Measurements from ENCODE around the gene GRIK1. TPM values are rescaled to one million over a fixed set of nuclear protein-coding genes. Genes with fewer than 3 reads are reported as not detected.

Gene GRIK1
- total and polyA plus RNA-seq, 4 donors: not detected

DNA sequence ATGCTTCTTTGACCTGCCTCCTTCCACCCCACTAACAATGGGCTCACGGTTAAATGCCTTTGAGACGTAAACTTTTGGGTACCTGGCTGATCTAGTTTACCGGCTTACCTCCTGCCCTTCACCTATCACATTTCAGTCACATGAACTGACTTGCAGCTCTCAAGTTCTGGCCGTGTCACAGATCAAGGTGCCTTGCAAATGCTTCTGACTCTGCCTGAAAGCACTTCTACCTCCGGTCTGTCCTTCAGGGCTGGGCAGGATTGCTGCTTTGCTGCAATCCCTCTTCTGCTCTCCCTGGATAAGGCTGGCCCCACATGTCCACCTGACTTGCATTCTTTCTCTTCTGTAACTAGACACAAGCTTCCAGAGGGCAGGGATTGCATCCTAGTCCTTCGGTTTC lies 69.0 kb downstream of the GRIK1 start:
- intact Hi-C loops (cut with DNase I): no loop called here
- Histone ChIP-seq H3K27ac (ENCODE audit: low read depth in 1 of 2, low read length in 2 of 2) (no peak overlapping the region), H3K27me3 (ENCODE audit: control insufficient read depth in 1 of 2, insufficient read depth in 2 of 2, low read length in 1 of 2) (no peaks in the 10 kb centered on the region), H3K4me1 (ENCODE audit: control insufficient read depth in 1 of 2, insufficient read depth in 2 of 2, low read length in 2 of 2) (no peaks in the 10 kb centered on the region), H3K4me3 (ENCODE audit: low read length in 2 of 2) (no peak overlapping the region), H3K9me3 (ENCODE audit: control insufficient read depth, low read length) (no peaks in the 10 kb centered on the region), H3K36me3 (ENCODE audit: control insufficient read depth in 1 of 2, insufficient read depth in 2 of 2, low read length in 1 of 2) (no peaks in the 10 kb centered on the region)
- DNase-seq (no peak), ATAC-seq (ENCODE audit: low FRiP score) (no peak)
- 85 to 87% methylated on average over 6 of the region's 6 CpGs for WGBS, 2 donors

DNA sequence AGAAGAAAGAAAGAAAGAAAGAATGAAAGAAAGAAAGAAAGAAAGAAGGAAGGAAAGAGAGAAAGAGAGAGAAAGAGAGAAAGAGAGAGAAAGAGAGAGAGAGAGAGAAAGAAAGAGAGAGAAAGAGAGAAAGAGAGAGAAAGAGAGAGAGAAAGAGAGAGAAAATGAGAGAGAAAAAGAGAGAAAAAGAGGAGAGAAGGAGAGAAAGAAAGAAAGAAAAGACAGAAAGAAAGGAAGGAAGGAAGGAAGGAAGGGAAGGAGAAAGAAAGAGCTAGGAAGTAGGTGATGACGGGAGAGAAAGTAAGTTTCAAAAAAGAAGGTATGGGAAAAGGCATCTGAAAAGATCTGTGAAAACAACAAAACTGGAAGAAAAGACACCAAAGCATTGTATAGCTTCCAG lies 72.0 kb downstream of the GRIK1 start:
- intact Hi-C loops (cut with DNase I): no loop called here
- Histone ChIP-seq H3K9me3 (ENCODE audit: control insufficient read depth, low read length) (no peaks in the 10 kb centered on the region), H3K36me3 (ENCODE audit: control insufficient read depth in 1 of 2, insufficient read depth in 2 of 2, low read length in 1 of 2) (no peaks in the 10 kb centered on the region), H3K27me3 (ENCODE audit: control insufficient read depth in 1 of 2, insufficient read depth in 2 of 2, low read length in 1 of 2) (no peaks in the 10 kb centered on the region), H3K27ac (ENCODE audit: low read depth in 1 of 2, low read length in 2 of 2) (no peak overlapping the region), H3K4me3 (ENCODE audit: low read length in 2 of 2) (no peak overlapping the region), H3K4me1 (ENCODE audit: control insufficient read depth in 1 of 2, insufficient read depth in 2 of 2, low read length in 2 of 2) (no peaks in the 10 kb centered on the region)
- 93 to 94% methylated on average over 1 of the region's 1 CpG for WGBS, 2 donors
- ATAC-seq (ENCODE audit: low FRiP score): no peak
- DNase-seq: no peak

DNA sequence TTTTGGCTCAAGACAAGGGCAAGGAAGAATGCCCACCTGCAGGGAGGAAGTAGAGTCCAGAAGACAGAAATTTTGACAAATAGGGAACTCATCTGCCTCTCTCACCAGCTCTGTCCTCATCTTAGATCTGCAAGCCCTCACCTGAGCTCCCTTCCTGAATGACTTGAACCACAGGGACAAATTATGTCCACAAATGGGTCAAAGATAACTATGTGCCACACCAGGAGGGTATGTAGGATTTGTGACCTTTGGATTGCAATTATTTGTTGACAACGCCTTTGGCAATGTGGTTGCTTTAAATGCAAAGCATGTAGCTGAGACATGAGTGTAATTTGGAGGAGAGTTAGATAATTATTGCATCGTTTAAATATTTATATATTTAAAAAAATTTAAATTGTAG lies 79.5 kb downstream of the GRIK1 start:
- no peak for ATAC-seq (ENCODE audit: low FRiP score)
- 83 to 88% methylated on average over 2 of the region's 2 CpGs for WGBS, 2 donors
- intact Hi-C loops (cut with DNase I): no loop called here
- peaks cover 0 to 2% of the 10 kb centered on the region in 2 donors for H3K27me3 ChIP-seq (ENCODE audit: control insufficient read depth in 1 of 2, insufficient read depth in 2 of 2, low read length in 1 of 2)
- H3K4me3 ChIP-seq (ENCODE audit: low read length in 2 of 2): no peak overlapping the region
- DNase-seq: no peak
- no peaks in the 10 kb centered on the region for H3K36me3 ChIP-seq (ENCODE audit: control insufficient read depth in 1 of 2, insufficient read depth in 2 of 2, low read length in 1 of 2)
- H3K4me1 ChIP-seq (ENCODE audit: control insufficient read depth in 1 of 2, insufficient read depth in 2 of 2, low read length in 2 of 2): no peaks in the 10 kb centered on the region
- H3K9me3 ChIP-seq (ENCODE audit: control insufficient read depth, low read length): no peaks in the 10 kb centered on the region
- no peak overlapping the region for H3K27ac ChIP-seq (ENCODE audit: low read depth in 1 of 2, low read length in 2 of 2)

GRCh38 chr21:29857150-29857549 lies 82.6 kb downstream of the GRIK1 start:
- Histone ChIP-seq H3K36me3 (ENCODE audit: control insufficient read depth in 1 of 2, insufficient read depth in 2 of 2, low read length in 1 of 2) (no peaks in the 10 kb centered on the region), H3K27ac (ENCODE audit: low read depth in 1 of 2, low read length in 2 of 2) (no peak overlapping the region), H3K4me3 (ENCODE audit: low read length in 2 of 2) (no peak overlapping the region), H3K27me3 (ENCODE audit: control insufficient read depth in 1 of 2, insufficient read depth in 2 of 2, low read length in 1 of 2) (peaks cover 0 to 2% of the 10 kb centered on the region in 2 donors), H3K9me3 (ENCODE audit: control insufficient read depth, low read length) (no peaks in the 10 kb centered on the region), H3K4me1 (ENCODE audit: control insufficient read depth in 1 of 2, insufficient read depth in 2 of 2, low read length in 2 of 2) (no peaks in the 10 kb centered on the region)
- intact Hi-C loops (cut with DNase I): loop anchor here (10.0 kb wide), 3 partner anchors 382 to 772 kb away; no protein-coding TSS in a partner anchor
- DNase-seq (no peak), ATAC-seq (ENCODE audit: low FRiP score) (no peak)
- WGBS, 2 donors: 24 to 26% methylated on average over 6 of the region's 6 CpGs

GRCh38 chr21:29854795-29855194 lies 85.0 kb downstream of the GRIK1 start:
- intact Hi-C loops (cut with DNase I): loop anchor here (10.0 kb wide), 3 partner anchors 380 to 770 kb away; no protein-coding TSS in a partner anchor
- DNase-seq (no peak), ATAC-seq (ENCODE audit: low FRiP score) (no peak)
- no peaks in the 10 kb centered on the region for H3K4me1 ChIP-seq (ENCODE audit: control insufficient read depth in 1 of 2, insufficient read depth in 2 of 2, low read length in 2 of 2)
- no peak overlapping the region for H3K4me3 ChIP-seq (ENCODE audit: low read length in 2 of 2)
- H3K9me3 ChIP-seq (ENCODE audit: control insufficient read depth, low read length): no peaks in the 10 kb centered on the region
- 91 to 92% methylated on average over 1 of the region's 1 CpG for WGBS, 2 donors
- H3K27me3 ChIP-seq (ENCODE audit: control insufficient read depth in 1 of 2, insufficient read depth in 2 of 2, low read length in 1 of 2): peaks cover 0 to 2% of the 10 kb centered on the region in 2 donors
- no peaks in the 10 kb centered on the region for H3K36me3 ChIP-seq (ENCODE audit: control insufficient read depth in 1 of 2, insufficient read depth in 2 of 2, low read length in 1 of 2)
- no peak overlapping the region for H3K27ac ChIP-seq (ENCODE audit: low read depth in 1 of 2, low read length in 2 of 2)

- ATAC-seq (ENCODE audit: low FRiP score) (no peak), DNase-seq (no peak)
- WGBS, 2 donors: 89 to 90% methylated on average over 3 of the region's 3 CpGs
- no peaks in the 10 kb centered on the region for H3K36me3 ChIP-seq (ENCODE audit: control insufficient read depth in 1 of 2, insufficient read depth in 2 of 2, low read length in 1 of 2)
- H3K27me3 ChIP-seq (ENCODE audit: control insufficient read depth in 1 of 2, insufficient read depth in 2 of 2, low read length in 1 of 2): peaks cover 0 to 2% of the 10 kb centered on the region in 2 donors
- H3K27ac ChIP-seq (ENCODE audit: low read depth in 1 of 2, low read length in 2 of 2): no peak overlapping the region
- H3K4me1 ChIP-seq (ENCODE audit: control insufficient read depth in 1 of 2, insufficient read depth in 2 of 2, low read length in 2 of 2): no peaks in the 10 kb centered on the region
- H3K4me3 ChIP-seq (ENCODE audit: low read length in 2 of 2): no peak overlapping the region
- intact Hi-C loops (cut with DNase I): loop anchor here (10.0 kb wide), 3 partner anchors 377 to 767 kb away; no protein-coding TSS in a partner anchor
- no peaks in the 10 kb centered on the region for H3K9me3 ChIP-seq (ENCODE audit: control insufficient read depth, low read length)
These were observed 88.2 kb downstream of the GRIK1 start for GRCh38 chr21:29851611-29852010.

DNA sequence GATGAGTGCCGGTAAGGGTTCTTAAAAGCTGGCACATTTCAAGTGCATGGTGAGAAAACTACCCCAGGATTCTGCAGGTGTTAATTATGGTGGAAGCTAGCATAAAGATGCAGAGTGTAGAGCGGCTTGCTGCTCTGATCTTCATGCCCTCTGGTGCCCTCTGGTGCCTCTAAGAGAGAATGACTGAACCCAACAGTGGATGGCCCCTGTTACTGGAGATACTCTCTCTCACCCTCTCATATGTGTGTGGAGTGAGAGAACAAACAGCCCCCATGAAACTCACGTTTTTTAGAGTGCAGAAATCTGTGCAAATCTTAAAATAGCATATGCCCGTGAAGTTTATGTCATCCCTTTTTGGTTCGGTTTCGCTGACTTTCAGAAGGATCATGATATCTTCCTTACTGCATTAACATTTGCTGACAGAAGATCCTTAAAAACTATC lies 90.0 kb downstream of the GRIK1 start:
- Histone ChIP-seq H3K4me3 (ENCODE audit: low read length in 2 of 2) (no peak overlapping the region), H3K9me3 (ENCODE audit: control insufficient read depth, low read length) (no peaks in the 10 kb centered on the region), H3K36me3 (ENCODE audit: control insufficient read depth in 1 of 2, insufficient read depth in 2 of 2, low read length in 1 of 2) (no peaks in the 10 kb centered on the region), H3K27ac (ENCODE audit: low read depth in 1 of 2, low read length in 2 of 2) (no peak overlapping the region), H3K27me3 (ENCODE audit: control insufficient read depth in 1 of 2, insufficient read depth in 2 of 2, low read length in 1 of 2) (no peaks in the 10 kb centered on the region), H3K4me1 (ENCODE audit: control insufficient read depth in 1 of 2, insufficient read depth in 2 of 2, low read length in 2 of 2) (no peaks in the 10 kb centered on the region)
- DNase-seq: peak in 1 of 2 donors; percentile 50
- intact Hi-C loops (cut with DNase I): loop anchor here (2.0 to 10.0 kb wide), 4 partner anchors 373 to 765 kb away; no protein-coding TSS in a partner anchor
- WGBS, 2 donors: 42 to 45% methylated on average over 6 of the region's 6 CpGs
- peak; percentile 83 for ATAC-seq (ENCODE audit: low FRiP score)

- no peak for ATAC-seq (ENCODE audit: low FRiP score)
- no peaks in the 10 kb centered on the region for H3K36me3 ChIP-seq (ENCODE audit: control insufficient read depth in 1 of 2, insufficient read depth in 2 of 2, low read length in 1 of 2)
- intact Hi-C loops (cut with DNase I): no loop called here
- no peaks in the 10 kb centered on the region for H3K27me3 ChIP-seq (ENCODE audit: control insufficient read depth in 1 of 2, insufficient read depth in 2 of 2, low read length in 1 of 2)
- no peak overlapping the region for H3K27ac ChIP-seq (ENCODE audit: low read depth in 1 of 2, low read length in 2 of 2)
- no peak for DNase-seq
- H3K4me1 ChIP-seq (ENCODE audit: control insufficient read depth in 1 of 2, insufficient read depth in 2 of 2, low read length in 2 of 2): no peaks in the 10 kb centered on the region
- WGBS, 2 donors: 96 to 98% methylated on average over 3 of the region's 3 CpGs
- H3K4me3 ChIP-seq (ENCODE audit: low read length in 2 of 2): no peak overlapping the region
- no peaks in the 10 kb centered on the region for H3K9me3 ChIP-seq (ENCODE audit: control insufficient read depth, low read length)
These were observed 96.0 kb downstream of the GRIK1 start for GRCh38 chr21:29843804-29844203.

DNA sequence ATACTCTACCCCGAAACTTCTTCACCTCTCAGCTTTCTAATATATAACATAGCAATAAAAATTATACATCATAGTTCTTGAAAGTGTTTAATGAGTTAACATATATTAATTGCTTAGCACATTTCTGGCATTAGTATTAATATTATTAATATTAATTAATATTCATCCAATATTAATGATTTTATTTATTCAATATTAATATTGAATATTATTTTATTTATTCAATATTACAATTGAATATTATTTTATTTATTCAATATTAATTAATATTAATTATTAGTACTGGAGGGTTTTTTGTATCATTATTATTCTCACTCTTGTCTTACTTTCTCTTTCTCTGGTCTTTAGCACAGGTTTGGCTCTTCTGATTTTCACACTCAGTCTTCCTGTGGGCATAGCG lies 105.2 kb downstream of the GRIK1 start:
- Histone ChIP-seq H3K36me3 (ENCODE audit: control insufficient read depth in 1 of 2, insufficient read depth in 2 of 2, low read length in 1 of 2) (no peaks in the 10 kb centered on the region), H3K4me3 (ENCODE audit: low read length in 2 of 2) (no peak overlapping the region), H3K4me1 (ENCODE audit: control insufficient read depth in 1 of 2, insufficient read depth in 2 of 2, low read length in 2 of 2) (no peaks in the 10 kb centered on the region), H3K27ac (ENCODE audit: low read depth in 1 of 2, low read length in 2 of 2) (no peak overlapping the region), H3K27me3 (ENCODE audit: control insufficient read depth in 1 of 2, insufficient read depth in 2 of 2, low read length in 1 of 2) (peaks cover 0 to 2% of the 10 kb centered on the region in 2 donors), H3K9me3 (ENCODE audit: control insufficient read depth, low read length) (peaks cover 11% of the 10 kb centered on the region)
- DNase-seq (no peak), ATAC-seq (ENCODE audit: low FRiP score) (no peak)
- 50 to 94% methylated on average over 2 of the region's 2 CpGs for WGBS, 2 donors
- intact Hi-C loops (cut with DNase I): no loop called here
